Femur (tissue), 1 donor: ENCODE data around the gene VGLL4.
A peak's percentile ranks its signal among the peaks of the same experiment; 100 is the strongest.

Experiments
- DNase-seq: peaks from one replicate; pipeline ENCODE4 v3.0.0-alpha.2; 2017

VGLL4 gene

DNA sequence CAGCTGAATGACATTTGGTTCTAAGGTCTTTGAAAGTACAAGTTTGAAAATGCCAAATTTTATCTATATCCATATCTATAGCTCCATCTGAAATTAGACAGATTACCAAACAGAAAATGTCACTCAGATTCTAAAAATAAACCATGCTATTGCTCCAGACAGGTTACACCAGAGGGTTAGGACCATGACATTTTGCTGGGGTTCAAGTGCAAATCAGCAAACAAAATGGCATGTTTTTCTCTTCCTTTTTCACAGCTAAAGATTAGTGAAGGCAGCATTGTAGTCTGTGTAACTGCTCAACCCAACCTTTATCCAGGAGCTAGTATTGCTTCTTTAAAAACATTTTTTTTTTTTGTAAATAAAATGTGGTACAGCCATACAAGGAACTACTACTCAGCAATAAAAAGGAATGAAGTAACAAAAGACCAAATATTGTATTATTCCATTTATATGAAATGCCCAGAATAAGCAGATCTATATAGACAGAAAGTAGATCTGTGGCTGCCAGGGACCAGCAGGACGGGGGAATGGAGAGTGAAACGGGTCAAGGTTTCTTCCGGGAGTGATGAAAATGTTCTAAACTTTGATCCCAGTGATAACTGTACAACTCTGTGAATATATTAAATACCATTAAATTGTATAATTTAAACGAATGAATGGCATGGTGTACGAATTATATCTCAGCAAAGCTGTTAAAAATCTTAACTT lies 18.2 kb downstream of the VGLL4 start:
- no peak for DNase-seq

DNA sequence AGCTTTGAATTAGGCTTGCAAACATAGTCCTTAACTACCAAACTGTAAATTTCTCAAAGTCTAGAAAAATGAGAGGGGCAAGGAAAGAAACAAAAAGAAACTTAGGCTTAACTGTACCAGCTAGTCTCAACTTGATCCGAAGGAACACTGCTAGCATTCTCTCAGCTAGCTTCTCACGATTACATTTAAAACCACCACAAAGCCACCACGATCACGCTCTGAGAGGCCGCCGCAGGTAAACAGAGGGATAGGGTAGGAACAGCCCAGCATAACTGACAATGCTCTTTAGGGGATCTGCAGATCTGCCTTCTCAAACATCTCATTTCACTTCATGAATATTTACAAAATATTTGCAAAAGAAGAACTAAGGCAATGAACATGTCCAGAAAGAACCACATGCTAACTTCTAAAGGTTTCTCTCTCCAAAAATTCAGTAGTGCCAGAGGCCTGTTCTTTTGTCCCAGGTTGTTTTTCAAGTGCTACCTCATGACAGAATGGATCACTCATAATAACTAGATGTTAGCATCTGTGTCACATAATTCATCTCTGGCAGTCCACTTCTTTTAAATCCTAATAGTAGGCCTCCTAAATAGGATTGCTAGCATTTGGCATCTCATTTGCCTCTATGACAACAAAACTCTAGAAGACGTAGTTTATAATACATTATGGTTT lies 18.9 kb downstream of the VGLL4 start:
- no peak for DNase-seq

DNA sequence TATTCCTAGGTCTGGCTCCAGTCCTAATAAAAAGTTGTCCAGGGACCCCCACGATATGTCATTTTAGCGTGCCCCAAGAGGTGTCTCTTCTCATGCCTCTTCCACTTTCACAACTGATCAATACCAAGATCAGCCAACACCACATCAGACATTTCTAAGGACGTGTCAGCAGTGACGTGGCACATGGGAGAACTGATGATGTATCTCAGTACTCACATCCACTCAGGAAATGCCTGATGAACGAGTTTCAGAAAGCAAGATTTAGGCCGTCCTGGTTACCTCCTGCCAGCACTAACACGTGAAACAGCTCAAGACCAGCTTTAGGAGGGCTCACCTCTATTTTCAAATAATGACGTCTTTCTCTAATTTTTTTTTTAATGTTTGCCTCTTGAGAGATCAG lies 19.6 kb downstream of the VGLL4 start:
- DNase-seq = no peak

DNA sequence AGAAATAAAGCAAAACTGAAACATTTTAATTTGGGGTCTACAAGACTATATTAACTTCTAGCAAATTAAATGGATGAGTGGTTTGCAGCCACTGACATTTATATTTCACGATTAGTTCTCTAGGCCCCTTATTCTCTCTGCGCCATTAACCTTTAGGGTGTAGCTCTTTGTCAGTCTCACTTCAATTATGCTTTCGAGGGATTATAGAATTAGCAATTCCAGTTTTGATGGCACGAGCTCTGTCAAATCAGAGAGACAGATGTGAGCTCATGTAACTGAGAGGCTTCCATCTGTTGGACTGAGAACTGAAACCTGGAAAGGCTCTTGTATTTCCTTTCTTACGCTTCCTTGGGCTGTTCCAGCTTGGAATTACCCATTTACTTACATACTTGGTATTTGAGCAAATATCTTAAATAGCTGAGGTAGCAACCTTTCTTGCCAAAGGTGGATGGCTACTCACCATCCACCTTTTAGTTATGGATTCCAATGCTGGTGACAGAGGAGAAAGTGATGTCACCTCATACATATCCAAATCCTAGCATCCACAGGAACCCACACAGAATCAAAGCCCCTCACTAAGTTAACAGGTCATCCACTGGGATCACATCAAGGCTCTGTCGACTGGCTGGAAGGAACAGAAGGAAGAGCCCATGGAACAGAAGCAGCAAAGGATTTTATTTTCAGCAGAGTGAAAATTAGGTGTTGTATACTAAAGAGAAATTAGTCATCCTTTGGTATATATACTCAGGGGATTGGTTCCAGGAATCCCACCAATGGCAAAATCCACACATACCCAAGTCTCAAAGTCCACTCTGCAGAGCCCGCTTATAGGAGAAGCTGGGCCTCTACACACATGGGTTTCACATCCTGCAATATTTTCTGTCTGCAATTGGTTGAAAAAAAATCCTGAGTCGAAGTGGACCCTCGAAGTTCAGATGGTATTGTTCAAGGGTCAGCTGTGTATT lies 20.8 kb downstream of the VGLL4 start:
- DNase-seq = no peak

DNA sequence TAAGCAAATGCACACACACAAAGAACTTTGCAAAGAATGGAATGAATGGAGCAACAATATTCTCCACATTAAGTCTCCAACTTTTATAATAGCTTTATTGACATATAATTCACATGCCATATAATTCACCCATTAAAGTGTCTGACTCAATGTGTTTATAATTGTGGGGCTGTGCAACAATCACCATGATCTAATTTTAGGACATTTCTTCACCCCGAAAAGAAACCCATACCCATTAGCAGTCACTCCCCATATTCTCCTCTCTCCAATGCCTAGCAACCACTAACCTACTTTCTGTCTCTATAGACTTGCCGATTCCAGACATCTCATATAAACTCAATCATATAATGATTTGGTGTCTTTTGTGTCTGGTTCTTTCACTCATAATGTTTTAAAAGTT lies 22.6 kb downstream of the VGLL4 start:
- DNase-seq = no peak

DNA sequence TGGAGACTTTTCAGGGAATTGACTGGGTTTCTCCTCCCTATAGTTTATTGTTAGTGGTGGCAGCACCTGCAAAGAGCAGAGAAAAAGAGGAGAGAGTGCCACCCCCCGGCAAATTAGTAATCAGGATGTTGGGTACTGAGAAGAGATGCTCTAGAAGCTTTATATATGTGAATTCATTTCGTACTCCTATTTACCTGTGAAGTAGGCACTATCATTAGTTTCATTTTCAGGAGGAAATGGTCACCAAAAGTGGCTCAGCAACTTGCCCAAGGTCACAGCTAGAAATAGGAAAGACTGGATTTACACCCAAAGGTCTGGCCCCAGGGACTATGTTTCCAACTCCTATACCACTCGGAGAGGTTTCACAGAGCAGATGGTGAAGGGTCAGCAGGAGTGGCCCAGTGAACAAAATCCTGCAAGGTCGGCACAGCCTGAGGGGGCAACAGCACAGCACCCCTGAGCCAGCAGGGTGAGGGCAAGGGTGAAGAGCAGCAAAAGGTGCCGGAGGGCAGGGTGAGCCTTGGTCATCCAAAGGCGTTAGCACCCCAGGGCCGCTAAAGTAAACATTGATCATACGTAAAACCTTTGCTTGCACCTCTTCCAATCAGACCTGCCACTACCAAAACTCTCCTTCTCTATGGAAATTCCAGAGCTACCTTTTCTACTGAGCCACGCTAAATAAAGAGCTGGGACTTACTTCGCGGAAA lies 23.6 kb downstream of the VGLL4 start:
- DNase-seq = no peak

DNA sequence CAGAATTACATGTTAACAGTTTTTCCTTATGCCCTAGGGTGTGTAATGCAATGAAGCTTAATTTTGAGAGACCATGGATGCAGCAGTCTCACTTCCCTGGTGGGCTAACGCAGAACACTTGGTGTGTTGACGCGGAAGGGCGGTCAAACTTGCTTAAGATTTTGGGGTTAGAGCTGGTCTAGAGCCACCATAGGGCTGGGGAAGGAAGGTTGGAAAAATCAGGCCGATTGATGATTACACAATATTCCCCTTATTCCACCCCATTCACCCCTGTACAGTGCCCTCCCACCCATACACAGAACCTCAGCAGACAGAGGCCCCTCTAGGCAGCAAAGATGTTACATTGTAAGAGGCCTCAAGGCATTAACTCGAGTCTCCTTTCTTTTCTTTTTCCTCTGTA lies 24.3 kb downstream of the VGLL4 start:
- no peak for DNase-seq

DNA sequence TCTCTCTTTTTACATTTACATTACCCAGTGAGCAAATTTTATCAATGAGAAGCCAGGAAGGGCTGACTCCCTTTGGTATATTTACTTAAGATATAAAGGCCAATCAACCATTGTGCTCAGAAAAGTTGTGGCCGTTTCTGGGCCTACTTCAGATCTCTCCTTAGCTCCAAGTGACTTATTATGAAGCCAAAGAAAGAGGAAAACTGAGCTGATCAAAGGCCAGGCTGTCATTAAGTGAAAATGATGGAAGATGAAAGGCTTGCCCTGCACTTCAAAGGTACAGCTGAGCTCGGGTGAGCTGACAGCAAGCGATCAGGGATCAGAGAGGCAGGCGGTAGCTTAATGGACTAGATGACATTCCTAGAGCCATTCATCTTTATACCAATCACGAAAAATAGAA lies 24.8 kb downstream of the VGLL4 start:
- no peak for DNase-seq

DNA sequence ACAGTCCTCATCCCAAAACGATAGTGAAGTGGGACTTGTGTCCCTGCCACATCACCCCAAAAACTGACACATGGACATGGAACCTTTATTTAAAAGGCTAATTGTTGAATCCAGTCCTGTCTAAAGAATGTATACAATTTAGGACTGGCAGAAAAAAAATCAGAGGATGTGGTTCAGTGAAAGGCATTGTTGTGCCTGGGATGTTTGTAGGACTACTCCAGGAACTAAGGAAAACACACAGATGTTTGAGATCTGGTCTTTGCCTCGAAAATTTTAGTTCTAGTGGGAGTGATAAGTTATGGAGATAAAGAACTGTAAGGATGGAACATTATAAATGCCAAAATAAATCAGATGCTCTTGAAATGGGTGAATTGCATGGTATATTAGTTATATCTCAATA lies 27.2 kb downstream of the VGLL4 start:
- no peak for DNase-seq

DNA sequence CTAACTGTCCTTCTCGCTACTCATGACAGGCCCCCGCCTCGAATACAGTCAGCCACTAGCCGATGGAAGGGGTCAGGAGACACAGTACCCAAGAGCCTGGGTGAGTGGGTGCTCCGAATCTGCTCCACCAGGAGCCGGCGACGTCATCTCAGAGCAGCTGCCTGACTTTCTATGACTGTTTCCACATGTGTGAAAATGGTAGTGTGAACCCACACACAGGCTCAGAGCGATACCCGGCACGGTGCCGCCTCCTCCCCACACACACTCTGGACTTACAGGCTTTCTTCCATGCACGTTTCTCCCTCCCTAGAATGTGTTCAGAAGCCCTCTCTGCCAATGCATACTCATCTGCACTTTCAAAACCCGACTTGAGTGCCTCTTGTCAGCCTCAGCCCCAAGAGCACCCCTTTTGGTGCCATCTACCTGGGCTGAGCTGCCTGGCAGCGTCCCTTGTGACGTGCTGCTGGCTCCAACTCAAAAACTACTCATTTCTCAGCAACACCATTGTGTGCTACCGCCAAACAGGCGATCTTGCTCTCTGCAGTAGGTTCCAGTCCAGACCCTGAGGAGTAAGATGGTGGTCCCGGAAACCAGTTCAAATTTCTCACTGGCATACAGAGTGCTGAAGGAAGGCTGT lies 29.7 kb downstream of the VGLL4 start:
- peak; percentile 53 for DNase-seq

DNA sequence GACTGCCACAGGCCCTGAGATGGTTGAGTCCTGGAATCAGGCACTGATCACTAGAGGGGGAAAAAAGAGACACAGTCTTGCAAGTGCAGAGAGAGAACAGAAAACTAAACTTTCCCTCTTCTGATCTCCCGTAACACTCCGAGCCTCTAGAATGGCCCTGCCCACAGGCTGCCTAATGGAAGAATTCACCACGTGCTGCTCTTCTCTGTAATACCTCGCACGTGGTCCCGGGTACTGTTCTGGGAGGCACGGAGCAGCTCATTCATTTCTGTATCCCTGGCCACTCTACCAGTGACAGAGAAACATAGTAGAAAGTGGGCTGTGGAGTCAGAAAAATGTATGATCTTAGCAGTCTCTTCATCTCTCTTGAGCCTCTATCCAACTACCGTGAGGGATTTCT lies 30.4 kb downstream of the VGLL4 start:
- DNase-seq = no peak

DNA sequence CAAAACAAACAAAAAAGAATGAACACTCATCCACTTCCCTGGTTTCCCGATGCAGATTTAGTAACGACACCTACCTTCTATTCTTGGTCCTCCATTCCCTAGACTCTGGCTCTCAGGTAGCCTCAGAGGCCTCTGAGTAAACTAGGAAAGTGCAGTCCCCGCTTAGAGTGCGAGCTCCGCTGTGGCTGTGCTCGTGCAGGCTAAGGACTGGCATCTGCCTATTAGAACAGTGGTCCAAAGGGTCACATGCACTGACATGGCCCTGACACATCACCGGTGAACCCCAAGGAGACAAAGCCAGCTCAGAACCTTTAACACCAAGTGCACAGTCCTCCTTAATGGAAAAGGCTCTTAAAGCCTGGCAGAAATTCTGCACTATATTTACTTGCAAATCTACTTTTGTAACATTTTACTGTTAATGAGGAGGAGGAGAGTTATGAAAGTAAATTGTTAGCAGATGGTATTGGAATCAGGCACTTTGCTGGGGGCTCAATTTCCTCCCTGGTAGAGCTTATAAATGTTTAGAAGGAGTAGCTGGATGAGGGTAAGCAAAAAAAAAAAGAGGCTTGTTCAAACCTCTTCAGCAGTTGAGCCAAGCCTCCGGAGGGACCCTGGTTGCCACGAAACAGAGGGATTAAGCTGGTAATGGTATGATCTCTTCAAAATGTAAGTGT lies 31.1 kb downstream of the VGLL4 start:
- no peak for DNase-seq

DNA sequence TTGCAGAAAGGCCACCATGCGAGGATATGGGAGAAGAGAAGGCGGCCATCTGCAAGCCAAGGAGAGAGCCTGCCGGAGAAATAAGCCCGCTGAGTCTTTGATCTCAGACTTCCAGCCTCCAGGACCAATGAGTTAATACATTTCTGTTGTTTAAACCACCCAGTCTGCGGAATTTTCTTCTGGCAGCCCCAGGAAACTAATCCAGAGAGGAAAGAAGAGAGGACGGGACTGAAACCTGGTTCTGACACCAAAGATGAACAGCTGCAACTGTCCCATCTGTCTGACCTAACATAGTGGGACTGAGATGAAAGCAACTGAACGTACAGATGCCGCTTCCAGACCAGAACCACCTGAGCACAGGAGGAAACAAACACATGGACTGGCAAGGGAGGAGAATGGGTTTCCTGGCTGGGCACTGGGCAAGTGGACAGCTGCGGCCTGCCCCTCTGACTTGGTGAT lies 32.3 kb downstream of the VGLL4 start:
- DNase-seq = no peak

DNA sequence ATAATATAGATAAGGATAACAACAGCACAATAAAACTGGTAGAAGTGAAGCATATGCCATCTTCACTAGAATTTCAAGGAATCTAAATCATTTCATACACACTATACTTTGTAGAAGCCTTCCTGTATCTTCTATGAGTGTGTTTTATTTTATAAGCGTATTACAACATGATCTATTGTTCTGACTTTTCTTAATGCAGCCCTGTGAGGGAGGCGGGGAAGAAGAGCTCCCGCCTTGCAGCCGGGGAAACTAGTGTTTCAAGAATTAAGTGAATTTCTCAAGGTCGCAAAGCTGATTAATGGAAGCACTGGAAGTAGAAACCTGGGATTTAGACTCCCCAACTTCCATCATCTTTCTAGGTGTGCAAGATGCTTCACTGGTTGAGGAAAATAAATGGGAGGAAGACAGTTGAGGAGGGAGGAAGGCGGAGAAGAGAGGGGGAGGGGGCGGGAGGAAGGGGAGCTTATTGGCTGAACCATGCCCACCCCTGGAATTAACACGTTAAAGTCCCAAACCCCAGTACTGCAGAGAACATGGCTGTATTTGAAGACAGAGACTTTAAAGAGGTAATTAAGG lies 32.9 kb downstream of the VGLL4 start:
- DNase-seq = no peak

DNA sequence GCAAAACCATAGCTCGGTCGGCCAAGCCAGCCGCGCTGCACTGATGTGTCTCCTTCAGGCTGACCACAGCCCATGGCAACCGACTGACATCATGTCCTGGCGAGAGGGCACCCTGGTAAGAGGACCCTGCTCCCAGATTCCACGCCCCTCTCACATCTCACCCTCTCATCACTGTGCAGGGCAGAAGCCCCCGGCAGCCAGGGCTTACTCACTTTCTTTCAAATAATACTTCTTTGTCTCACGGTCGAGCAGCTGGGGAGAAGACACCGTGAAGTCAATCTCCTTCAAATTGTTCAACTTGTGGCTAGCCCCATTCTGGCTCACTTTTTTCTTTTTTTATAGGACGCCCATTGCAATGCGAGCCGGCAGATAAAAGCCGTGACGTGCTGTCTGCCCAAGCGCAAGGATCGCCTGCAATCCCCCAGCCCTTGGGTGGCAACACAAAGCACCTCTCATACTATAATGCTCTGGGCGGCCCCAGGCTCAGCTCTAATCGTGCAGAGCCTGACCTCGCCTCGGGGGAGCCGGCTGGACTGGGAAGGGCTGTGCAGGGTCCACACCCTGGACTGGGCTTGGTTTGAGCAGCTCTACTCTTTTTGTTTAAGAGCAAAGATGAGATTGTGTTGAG lies 33.6 kb downstream of the VGLL4 start:
- peak; percentile 83 for DNase-seq

DNA sequence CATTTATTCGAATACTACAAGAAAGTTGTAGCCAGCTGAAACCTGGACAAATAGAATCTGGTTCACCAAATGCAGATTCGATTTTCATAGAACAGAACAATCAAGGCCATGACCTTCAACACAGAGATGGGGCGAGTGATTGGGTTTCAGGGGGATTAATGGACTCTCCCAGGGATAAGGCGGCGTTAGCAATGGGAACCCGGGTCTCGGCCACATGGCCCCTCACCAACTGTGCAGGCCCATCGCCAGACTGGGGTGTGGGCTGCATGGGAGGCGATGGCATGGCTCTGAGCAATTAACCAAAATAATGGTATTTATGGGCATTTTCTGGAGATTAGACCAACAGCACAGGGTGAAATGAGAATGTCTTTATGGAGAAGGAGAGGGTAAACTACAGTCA lies 34.2 kb downstream of the VGLL4 start:
- DNase-seq = no peak

DNA sequence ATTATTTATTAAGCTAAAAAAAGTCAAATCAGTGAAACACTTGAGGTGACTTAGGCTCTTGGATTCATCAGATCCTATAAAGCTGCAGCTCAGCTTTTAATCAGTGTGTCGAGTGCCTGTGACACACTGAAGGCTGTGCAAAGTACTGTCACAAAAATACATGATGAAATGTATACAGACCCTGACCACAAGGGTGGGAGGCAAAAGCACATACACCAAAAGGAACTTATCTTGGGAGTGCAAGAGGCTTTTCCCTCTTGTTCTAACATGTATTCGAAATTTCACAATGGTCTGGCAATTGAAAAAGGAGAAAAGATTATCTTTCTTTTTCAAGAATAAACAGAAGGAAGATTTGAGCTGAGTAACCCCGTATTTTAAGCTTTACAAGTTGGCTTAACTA lies 35.9 kb downstream of the VGLL4 start:
- DNase-seq = no peak

DNA sequence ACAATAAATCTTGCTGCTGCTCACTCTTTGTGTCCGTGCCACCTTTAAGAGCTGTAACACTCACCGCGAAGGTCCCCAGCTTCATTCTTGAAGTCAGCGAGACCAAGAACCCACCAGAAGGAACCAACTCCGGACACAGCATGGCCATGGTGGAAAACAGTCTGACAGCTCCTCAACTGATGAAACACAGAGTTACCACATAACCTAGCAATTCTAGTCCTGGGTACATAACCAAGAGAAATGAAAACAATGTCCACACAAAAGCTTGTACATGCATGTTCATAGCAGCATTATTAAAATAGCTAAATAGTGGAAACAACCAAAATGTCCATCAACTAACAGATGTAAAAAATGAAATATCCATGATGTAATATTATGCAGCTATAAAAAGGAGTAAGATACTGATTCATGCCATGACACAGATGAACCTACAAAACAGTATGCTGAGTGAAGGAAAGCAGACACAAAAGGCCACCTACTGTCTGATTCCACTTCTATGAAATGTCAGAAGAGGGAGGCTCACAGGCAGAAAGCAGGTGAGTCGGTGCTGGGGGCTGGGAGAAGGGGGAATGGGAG lies 36.8 kb downstream of the VGLL4 start:
- DNase-seq = no peak

DNA sequence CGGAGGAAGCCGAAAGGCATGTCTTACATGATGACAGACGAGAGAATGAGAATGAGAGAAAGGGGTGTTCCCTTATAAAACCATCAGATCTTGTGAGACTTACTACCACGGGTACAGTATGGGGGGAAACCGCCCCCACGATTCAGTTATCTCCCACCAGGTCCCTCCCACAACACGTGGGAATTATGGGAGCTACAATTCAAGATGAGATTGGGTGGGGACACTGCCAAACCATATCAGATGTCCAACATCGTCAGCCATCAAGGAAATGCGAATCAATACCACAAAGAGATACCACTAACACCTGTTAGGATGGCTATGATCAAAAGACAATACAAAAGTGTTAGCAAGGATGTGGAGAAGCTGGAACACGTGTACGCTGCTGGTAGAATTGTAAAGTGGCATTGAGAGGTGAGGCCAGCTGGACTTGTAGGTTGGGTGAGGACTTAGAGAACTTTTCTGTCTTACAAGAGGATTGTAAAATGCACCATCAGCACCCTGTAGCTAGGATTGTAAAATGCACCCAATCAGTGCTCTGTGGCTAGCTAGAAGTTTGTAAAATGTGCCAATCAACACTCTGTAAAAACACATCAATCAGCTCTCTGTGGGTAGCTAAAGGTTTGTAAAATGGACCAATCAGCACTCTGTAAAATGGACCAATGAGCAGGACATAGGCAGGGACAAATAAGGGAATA lies 37.5 kb downstream of the VGLL4 start:
- no peak for DNase-seq

DNA sequence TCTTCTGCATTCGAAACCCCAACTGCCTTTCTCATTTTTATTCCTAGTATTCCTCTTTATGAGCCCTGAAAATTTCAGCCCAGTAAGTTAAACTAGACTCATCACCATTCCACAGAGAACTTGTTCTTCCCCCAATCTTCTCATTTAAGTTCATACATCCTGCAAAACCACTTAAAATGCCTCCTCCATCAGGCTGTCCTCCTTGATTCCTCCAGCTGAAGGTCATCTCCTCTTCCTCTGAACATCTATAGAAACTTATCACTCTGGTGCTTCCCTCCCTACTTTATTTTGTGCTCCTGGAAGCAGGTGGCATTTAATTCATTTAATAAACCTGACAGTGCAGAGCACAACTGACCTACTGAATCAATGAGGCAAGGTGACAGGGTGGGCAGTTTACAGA lies 38.3 kb downstream of the VGLL4 start:
- DNase-seq = no peak
